Lung (tissue), 12 donors: ENCODE data around the gene VARS2. TPM values are rescaled to one million over a fixed set of nuclear protein-coding genes. Genes with fewer than 3 reads are reported as not detected.

ENCODE experiments used
- ATAC-seq: fragments of 200-7000 bp; cut with Tn5 transposase; one replicate; pipeline ENCODE4 v1.9.1; 2020; ENCODE audit warnings: moderate number of reproducible peaks; ENCODE audit not compliant: insufficient read depth, low FRiP score
- DNase-seq, 3 donors: peaks; one replicate each; pipeline ENCODE4 v3.0.0-alpha.2; 2013 to 2017
- H3K27ac ChIP-seq, 2 donors: one replicate each; pipeline ENCODE4 v1.5.1; 2013; ENCODE audit warnings: mild to moderate bottlenecking in 2 of 2, moderate library complexity in 2 of 2, control low read depth in 1 of 2, inconsistent platforms in 1 of 2, low read depth in 1 of 2, low read length in 1 of 2
- H3K27me3 ChIP-seq, 3 donors: one replicate each; pipeline ENCODE4 v1.5.1; 2013; ENCODE audit warnings: low read length in 2 of 3; ENCODE audit not compliant: control insufficient read depth in 3 of 3, insufficient read depth in 3 of 3
- H3K36me3 ChIP-seq, 4 donors: one replicate each; pipeline ENCODE4 v1.5.1; 2013; ENCODE audit warnings: low read length in 4 of 4, mild to moderate bottlenecking in 1 of 4, moderate library complexity in 1 of 4; ENCODE audit not compliant: control insufficient read depth in 4 of 4, insufficient read depth in 4 of 4
- H3K4me1 ChIP-seq, 5 donors: one replicate each; pipeline ENCODE4 v1.5.1; 2013; ENCODE audit warnings: low read length in 5 of 5, mild to moderate bottlenecking in 2 of 5, moderate library complexity in 1 of 5; ENCODE audit not compliant: control insufficient read depth in 5 of 5, insufficient read depth in 5 of 5
- H3K4me3 ChIP-seq: one replicate; pipeline ENCODE4 v1.5.1; 2013; ENCODE audit warnings: mild to moderate bottlenecking, control low read depth, moderate library complexity
- H3K9ac ChIP-seq, 2 donors: one replicate each; pipeline ENCODE4 v1.5.1; 2013; ENCODE audit warnings: low read length in 2 of 2, control low read depth in 1 of 2; ENCODE audit not compliant: insufficient read depth in 1 of 2
- H3K9me3 ChIP-seq, 4 donors: one replicate each; pipeline ENCODE4 v1.5.1; 2013; ENCODE audit warnings: low read length in 3 of 4, mild to moderate bottlenecking in 1 of 4, moderate library complexity in 1 of 4; ENCODE audit not compliant: control insufficient read depth in 4 of 4, insufficient read depth in 3 of 4
- CTCF ChIP-seq: IDR thresholded peaks from 2 replicates; pipeline ENCODE4 v1.5.1; 2012; ENCODE audit warnings: mild to moderate bottlenecking; ENCODE audit errors: control extremely low read depth, extremely low read depth
- WGBS, 2 donors: extraction: QIAGEN DNeasy Blood & Tissue Kit; methylation state at CpG; one replicate each; pipeline ENCODE4 v1.1.7; 2013; 5-methylcytosine and 5-hydroxymethylcytosine counted together
- polyA plus RNA-seq, 2 donors: library from polyadenylated mRNA; stranded (reverse); fragments of 200-250 nt; gene quantifications; one replicate each; pipeline ENCODE4 v1.2.1, GENCODE V29; 2013
- total RNA-seq, 2 donors: library from RNA; depleted of rRNA in 1 of 2; stranded (reverse); fragments of >200 nt in 1 of 2; gene quantifications; one replicate each; pipeline ENCODE4 v1.2.1, GENCODE V29; 2014 to 2021
- donor health status: control.
- donor health status: control.
- donor health status: Bipolar disorder and iron deficiency.
- donor health status: healthy.
- donor health status: DM: yes; HTN: yes; CAD: no.

Gene VARS2
- total and polyA plus RNA-seq, 4 donors = 17.4 to 38.4 (median 25.5) TPM

- Histone ChIP-seq H3K9me3 (no peaks in the 10 kb centered on the region), H3K36me3 (peaks cover 0 to 38% (median 22%) of the 10 kb centered on the region in 4 donors), H3K27me3 (no peaks in the 10 kb centered on the region), H3K27ac (no peak overlapping the region), H3K4me1 (peaks cover 3 to 41% (median 19%) of the 10 kb centered on the region in 5 donors), H3K4me3 (no peak overlapping the region), H3K9ac (no peak overlapping the region)
- no peak for TF ChIP-seq CTCF
- 88 to 91% methylated on average over 14 of the region's 14 CpGs for WGBS, 2 donors
- no peak for ATAC-seq
- DNase-seq = no peak
Observed at GRCh38 chr6:30889921-30890645, 24.0 kb upstream of the VARS2 start.

- no peak for DNase-seq
- WGBS, 2 donors = 86 to 88% methylated on average over 12 of the region's 12 CpGs
- Histone ChIP-seq H3K27me3 (no peaks in the 10 kb centered on the region), H3K9me3 (no peaks in the 10 kb centered on the region), H3K27ac (no peak overlapping the region), H3K36me3 (peaks cover 0 to 43% (median 26%) of the 10 kb centered on the region in 4 donors), H3K4me1 (peaks cover 0 to 34% (median 13%) of the 10 kb centered on the region in 5 donors), H3K9ac (no peak overlapping the region), H3K4me3 (no peak overlapping the region)
- ATAC-seq = no peak
- no peak for TF ChIP-seq CTCF
Observed at GRCh38 chr6:30890646-30891449, 23.2 kb upstream of the VARS2 start.

GRCh38 chr6:30891450-30891723, 22.7 kb upstream of the VARS2 start:
- H3K4me1 ChIP-seq = peaks cover 0 to 29% (median 11%) of the 10 kb centered on the region in 5 donors
- no peak overlapping the region for H3K27ac ChIP-seq
- no peak for TF ChIP-seq CTCF
- 92% methylated on average over 4 of the region's 4 CpGs for WGBS, 2 donors
- peaks cover 0 to 43% (median 28%) of the 10 kb centered on the region in 4 donors for H3K36me3 ChIP-seq
- H3K4me3 ChIP-seq = no peak overlapping the region
- no peak overlapping the region for H3K9ac ChIP-seq
- H3K27me3 ChIP-seq = no peaks in the 10 kb centered on the region
- H3K9me3 ChIP-seq = no peaks in the 10 kb centered on the region
- ATAC-seq = no peak
- DNase-seq = no peak
